ENCODE measurements around the gene ANAPC4.

- TF ChIP-seq, protein P1, sequence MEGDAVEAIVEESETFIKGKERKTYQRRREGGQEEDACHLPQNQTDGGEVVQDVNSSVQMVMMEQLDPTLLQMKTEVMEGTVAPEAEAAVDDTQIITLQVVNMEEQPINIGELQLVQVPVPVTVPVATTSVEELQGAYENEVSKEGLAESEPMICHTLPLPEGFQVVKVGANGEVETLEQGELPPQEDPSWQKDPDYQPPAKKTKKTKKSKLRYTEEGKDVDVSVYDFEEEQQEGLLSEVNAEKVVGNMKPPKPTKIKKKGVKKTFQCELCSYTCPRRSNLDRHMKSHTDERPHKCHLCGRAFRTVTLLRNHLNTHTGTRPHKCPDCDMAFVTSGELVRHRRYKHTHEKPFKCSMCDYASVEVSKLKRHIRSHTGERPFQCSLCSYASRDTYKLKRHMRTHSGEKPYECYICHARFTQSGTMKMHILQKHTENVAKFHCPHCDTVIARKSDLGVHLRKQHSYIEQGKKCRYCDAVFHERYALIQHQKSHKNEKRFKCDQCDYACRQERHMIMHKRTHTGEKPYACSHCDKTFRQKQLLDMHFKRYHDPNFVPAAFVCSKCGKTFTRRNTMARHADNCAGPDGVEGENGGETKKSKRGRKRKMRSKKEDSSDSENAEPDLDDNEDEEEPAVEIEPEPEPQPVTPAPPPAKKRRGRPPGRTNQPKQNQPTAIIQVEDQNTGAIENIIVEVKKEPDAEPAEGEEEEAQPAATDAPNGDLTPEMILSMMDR (IDR thresholded peaks at IDR 0.05) = no peak
- no peak for TF ChIP-seq EP300 (IDR thresholded peaks at IDR 0.05)
These were observed 44.9 kb downstream of the ANAPC4 start for GRCh38 chr4:25421816-25422525.
